Endothelial cell of umbilical vein (primary cell): Measurements from ENCODE around the gene EARS2. TPM values are rescaled to one million over a fixed set of nuclear protein-coding genes. Genes with fewer than 3 reads are reported as not detected.

Experiments used
- Bru-seq: library from RNA; stranded (reverse); fragments of 400-500 nt; gene quantifications from one replicate; lab custom pipeline; 2021; lab: Mats Ljungman, UMichigan
- BruChase-seq, 2 experiments: library from RNA; stranded (reverse); fragments of 400-500 nt; gene quantifications; one replicate each; lab custom pipeline; 2021; lab: Mats Ljungman, UMichigan
- BruUV-seq: library from RNA; stranded (reverse); fragments of 400-500 nt; replicated peaks from 2 replicates; lab custom pipeline; 2021; lab: Mats Ljungman, UMichigan
- CTCF ChIA-PET: fragments of 300-600, 350-600 bp; sonication (Branson Sonifier 250); formaldehyde crosslinking; loops from one replicate; lab custom pipeline; 2021; ENCODE audit warnings: antibody characterized with exemption, inconsistent platforms; lab: Charles Lee
- POLR2A ChIA-PET: fragments of 300-600, 350-600 bp; sonication (Branson Sonifier 250); formaldehyde crosslinking; loops from one replicate; lab custom pipeline; 2021; ENCODE audit warnings: antibody characterized with exemption, inconsistent platforms; lab: Charles Lee
- DNase-seq: peaks from one replicate; pipeline ENCODE4 v3.0.0-alpha.2; 2011; ENCODE audit warnings: low read depth, low spot score
- FAIRE-seq: peaks from 2 replicates; lab custom pipeline; 2011; peaks lifted over from hg19 to GRCh38; lab: Jason Lieb, UNC
- H2AFZ ChIP-seq: 2 replicates; pipeline ENCODE4 v1.6.0; 2012; ENCODE audit warnings: low read depth, low read length, control low read depth, inconsistent platforms
- H3K27ac ChIP-seq: 2 replicates; pipeline ENCODE4 v1.5.1; 2011; ENCODE audit warnings: low read depth, mild to moderate bottlenecking, control low read depth, low read length, moderate library complexity; ENCODE audit not compliant: insufficient read depth
- H3K27me3 ChIP-seq, 2 experiments: 2 replicates each; pipeline versions ENCODE4 v1.6.0 to v1.6.1; 2011; ENCODE audit warnings: low read length in 2 of 2, mixed read lengths in 1 of 2; ENCODE audit not compliant: control insufficient read depth in 2 of 2, insufficient read depth in 2 of 2
- H3K36me3 ChIP-seq, 2 experiments: 2 replicates in 1 of 2; 3 replicates in 1 of 2; pipeline ENCODE4 v1.5.1; 2011; ENCODE audit warnings: low read length in 2 of 2, mild to moderate bottlenecking in 1 of 2, moderate library complexity in 1 of 2; ENCODE audit not compliant: control insufficient read depth in 2 of 2, insufficient read depth in 2 of 2; ENCODE audit errors: extremely low read depth in 1 of 2
- H3K4me1 ChIP-seq: 3 replicates; pipeline ENCODE4 v1.5.1; 2011; ENCODE audit warnings: mild to moderate bottlenecking, low read length; ENCODE audit not compliant: control insufficient read depth, insufficient read depth; ENCODE audit errors: extremely low read depth
- H3K4me2 ChIP-seq: 2 replicates; pipeline ENCODE4 v1.6.1; 2011; ENCODE audit warnings: low read length, control low read depth, mixed read lengths; ENCODE audit not compliant: insufficient read depth
- H3K4me3 ChIP-seq, 3 experiments: fragments of 200-600 bp in 1 of 3; sonication (generic), shearing (Covaris generic) in 1 of 3; replicated peaks in 1 of 3; 2 replicates each; pipeline ENCODE4 v1.5.1; 2011 to 2016; ENCODE audit warnings: control low read depth in 3 of 3, low read length in 3 of 3, mild to moderate bottlenecking in 2 of 3, inconsistent platforms in 1 of 3, low read depth in 1 of 3, moderate library complexity in 1 of 3; ENCODE audit not compliant: insufficient read depth in 1 of 3
- H3K79me2 ChIP-seq: 2 replicates; pipeline ENCODE4 v1.6.0; 2012; ENCODE audit warnings: low read length, inconsistent platforms; ENCODE audit not compliant: control insufficient read depth, insufficient read depth
- H3K9ac ChIP-seq: replicated peaks from 2 replicates; pipeline ENCODE3; 2011; ENCODE audit warnings: low read length, control low read depth; ENCODE audit not compliant: insufficient read depth; ENCODE audit errors: extremely low read depth
- H3K9me1 ChIP-seq: replicated peaks from 3 replicates; pipeline ENCODE4 v1.6.0; 2011; ENCODE audit warnings: mild to moderate bottlenecking, low read length; ENCODE audit not compliant: control insufficient read depth, insufficient read depth; ENCODE audit errors: extremely low read depth
- H3K9me3 ChIP-seq: replicated peaks from 2 replicates; pipeline ENCODE4 v1.5.1; 2012; ENCODE audit warnings: low read length, inconsistent platforms; ENCODE audit not compliant: control insufficient read depth, insufficient read depth
- H4K20me1 ChIP-seq: replicated peaks from 2 replicates; pipeline ENCODE3; 2011; ENCODE audit warnings: mild to moderate bottlenecking, low read length; ENCODE audit not compliant: control insufficient read depth, insufficient read depth; ENCODE audit errors: extremely low read depth
- EZH2 ChIP-seq: IDR thresholded peaks from 2 replicates; pipeline ENCODE4 v1.6.1; 2012; ENCODE audit warnings: borderline replicate concordance, low read depth, mild to moderate bottlenecking, moderate library complexity, low read length, inconsistent platforms; ENCODE audit not compliant: severe bottlenecking
- FOS ChIP-seq: IDR thresholded peaks from 2 replicates; pipeline ENCODE4 v1.6.1; 2011; ENCODE audit warnings: mild to moderate bottlenecking, low read length, moderate library complexity, borderline replicate concordance; ENCODE audit not compliant: insufficient read depth
- GATA2 ChIP-seq: IDR thresholded peaks from 2 replicates; pipeline ENCODE4 v1.7.0; 2011; ENCODE audit warnings: low read depth, mild to moderate bottlenecking, moderate library complexity, mixed read lengths, low read length; ENCODE audit not compliant: insufficient read length, insufficient read depth
- JUN ChIP-seq: IDR thresholded peaks from 2 replicates; pipeline ENCODE4 v1.6.1; 2011; ENCODE audit warnings: borderline replicate concordance, low read depth; ENCODE audit not compliant: insufficient read length, insufficient read depth
- MYC ChIP-seq: IDR thresholded peaks from one replicate; pipeline ENCODE4 v1.6.1; 2011; ENCODE audit warnings: mild to moderate bottlenecking, low read depth, low read length
- POLR2A ChIP-seq: IDR thresholded peaks from 2 replicates; pipeline ENCODE4 v1.6.1; 2012; ENCODE audit warnings: low read depth, mild to moderate bottlenecking, control low read depth, low read length
- POLR2AphosphoS5 ChIP-seq: IDR thresholded peaks from 2 replicates; pipeline ENCODE4 v1.6.1; 2012; ENCODE audit warnings: low read depth, mild to moderate bottlenecking, control low read depth, low read length, moderate library complexity; ENCODE audit not compliant: insufficient read depth
- dilution Hi-C: fragments of 300-500 bp; cut with MboI; formaldehyde crosslinking; loops from one replicate; pipeline ENCODE4 v1.15.0; 2019; ENCODE audit warnings: low sequenced_read_pairs; ENCODE audit not compliant: extremely low pct_ligation_motif_present
- intact Hi-C: fragments of 100-400 bp; cut with micrococcal nuclease; formaldehyde crosslinking; loops from one replicate; pipeline ENCODE4 v1.10.0; 2022
- long read RNA-seq: library from polyadenylated mRNA; stranded (forward); transcript quantifications from one replicate; pipeline ENCODE4 v2.0.0, GENCODE V29; 2021
- polyA minus RNA-seq, 3 experiments: library from RNA; depleted of rRNA, polyadenylated mRNA; stranded (reverse); fragments of >200 nt; gene quantifications; 1 replicate in 1 of 3; 2 replicates in 2 of 3; pipeline ENCODE4 v1.2.3, GENCODE V29; 2011
- polyA plus RNA-seq, 4 experiments: library from polyadenylated mRNA; depleted of rRNA in 3 of 4; stranded (reverse) in 3 of 4; unstranded in 1 of 4; fragments of >200 nt; gene quantifications; 2 replicates each; pipeline versions ENCODE4 v1.2.1 to v1.2.3, GENCODE V29; 2011 to 2012; ENCODE audit warnings: missing spikeins in 1 of 4
- total RNA-seq: library from RNA; stranded (reverse); gene quantifications from 2 replicates; pipeline ENCODE4 v1.2.3, GENCODE V29; 2021
- TF ChIP-seq, protein P1 (sequence below): IDR thresholded peaks from 2 replicates; pipeline ENCODE4 v1.6.1; 2011; ENCODE audit not compliant: insufficient read depth, insufficient read length
- TF ChIP-seq, protein P2 (sequence below), 2 donors: IDR thresholded peaks; 1 replicate in 1 of 2; 2 replicates in 1 of 2; pipeline ENCODE4 v1.5.1; 2011; ENCODE audit warnings: low read length in 2 of 2, mild to moderate bottlenecking in 2 of 2, moderate library complexity in 2 of 2, control low read depth in 1 of 2, inconsistent platforms in 1 of 2, low read depth in 1 of 2; ENCODE audit not compliant: insufficient read depth in 1 of 2; ENCODE audit errors: extremely low read depth in 1 of 2

EARS2 gene
- total RNA-seq (10.9 and 14.7 TPM in 2 replicates), polyA plus RNA-seq (21.6 and 32.1 TPM in 2 replicates), polyA minus RNA-seq (48.6 and 55.3 TPM in 2 replicates), Bru-seq, nascent RNA (percentile 49 among the genes with signal in this experiment), BruChase-seq, experiment 1, labeled RNA remaining after a 6-hour chase (percentile 56 among the genes with signal in this experiment), BruChase-seq, experiment 2, labeled RNA remaining after a 2-hour chase (percentile 48 among the genes with signal in this experiment)
- 11.7 and 18.4 TPM in 2 replicates for polyA plus RNA-seq (2011; cell fraction: cytosol; rRNA removed)
- polyA plus RNA-seq (2011; cell fraction: nucleus; rRNA removed), result 19.7 and 20.9 TPM in 2 replicates
- 14.5 and 14.9 TPM in 2 replicates for polyA plus RNA-seq (2012)
- 30.0 TPM for polyA minus RNA-seq (2011; cell fraction: cytosol; rRNA and poly(A)+ RNA removed)
- 29.8 and 30.9 TPM in 2 replicates for polyA minus RNA-seq (2011; cell fraction: nucleus; rRNA and poly(A)+ RNA removed)
- long read RNA-seq, transcript EARS2-201 (9 exons, 3,961 nt), result major isoform, 11 of 23 reads
- long read RNA-seq, partial matches to known transcripts, result 7 of 23 reads
- long read RNA-seq, other reads (novel, unspliced or antisense), result 3 of 23 reads

DNA sequence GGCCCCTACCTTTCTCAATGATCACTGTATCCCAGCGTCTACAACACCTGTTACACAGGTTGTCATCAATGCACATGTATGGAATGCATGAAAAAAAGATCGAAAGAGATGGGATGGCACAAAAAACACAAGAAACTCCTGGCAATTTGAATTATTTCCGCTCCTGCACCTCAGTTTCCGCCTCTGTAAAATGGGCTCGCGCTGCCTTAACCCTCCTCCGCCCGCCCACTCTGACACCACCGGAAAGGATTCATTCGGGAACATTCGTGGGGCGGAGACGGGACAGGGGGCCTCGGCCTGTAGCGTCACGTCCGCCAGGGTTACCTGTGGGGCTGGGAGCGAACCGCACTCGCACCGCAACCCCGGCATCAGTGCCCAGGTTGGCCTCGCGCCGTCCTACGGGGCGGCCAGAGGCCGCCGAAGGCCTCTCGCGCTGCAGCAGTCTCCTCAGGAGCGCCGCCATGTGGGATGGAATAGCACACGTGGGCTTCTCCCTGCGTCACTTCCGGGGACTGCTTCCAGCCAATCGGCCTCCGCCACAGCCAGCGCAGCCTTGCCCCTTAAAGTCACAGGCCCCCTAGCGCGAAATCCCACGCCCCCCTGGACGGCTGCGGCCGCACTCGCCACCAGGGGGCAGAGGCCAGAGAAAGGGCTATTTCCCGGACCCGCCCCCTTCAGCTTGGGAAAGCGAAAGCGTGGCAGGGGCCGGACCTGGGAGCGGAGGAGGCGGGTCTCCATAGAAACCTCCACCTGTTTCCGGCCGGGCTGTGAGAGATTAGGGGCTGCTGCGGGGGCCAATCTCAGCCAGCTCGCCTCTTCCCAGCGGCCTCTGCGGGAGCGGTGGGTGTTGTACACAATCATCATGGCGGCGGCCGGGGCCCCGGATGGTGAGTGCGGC lies at the start of gene EARS2, which contains the start of gene UBFD1:
Gene EARS2 (minus strand): TSS at position 470 of the 898 bp plus-strand sequence. CDS start 7 bp downstream, at position 463.
Gene UBFD1 (plus strand): TSS at position 847 of the 898 bp plus-strand sequence. CDS start 16 bp downstream, at position 863.
- TSS peak; percentile 73 for BruUV-seq
- POLR2A ChIA-PET, result interaction anchor here (0.9 to 1.2 kb wide), 2 partner anchors 17 to 65 kb away, joined by 4 to 5 read pairs; no protein-coding TSS in a partner anchor
- H3K4me3 ChIP-seq, result peak within 1 kb of the TSS; percentile 74 to 92 (median 86)
- DNase-seq, result peak; percentile 100
- dilution Hi-C loops (no loop called here), intact Hi-C loops (loop anchor here (1.0 to 2.0 kb wide), 12 partner anchors 39 to 982 kb away; partner anchors contain the start of genes COG7, DCTN5, GGA2 and NDUFAB1)
- no peaks in the 10 kb centered on the region for H3K27me3 ChIP-seq
- H3K9me1 ChIP-seq, result no peaks in the 10 kb centered on the region
- peaks cover 4 to 7% of the 10 kb centered on the region in 2 experiments for H3K36me3 ChIP-seq
- no peak for TF ChIP-seq FOS
- TF ChIP-seq, protein P1, sequence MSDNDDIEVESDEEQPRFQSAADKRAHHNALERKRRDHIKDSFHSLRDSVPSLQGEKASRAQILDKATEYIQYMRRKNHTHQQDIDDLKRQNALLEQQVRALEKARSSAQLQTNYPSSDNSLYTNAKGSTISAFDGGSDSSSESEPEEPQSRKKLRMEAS, result peak; percentile 96
- TF ChIP-seq POLR2A, result peak; percentile 71
- TF ChIP-seq EZH2, result no peak
- TF ChIP-seq, protein P2, sequence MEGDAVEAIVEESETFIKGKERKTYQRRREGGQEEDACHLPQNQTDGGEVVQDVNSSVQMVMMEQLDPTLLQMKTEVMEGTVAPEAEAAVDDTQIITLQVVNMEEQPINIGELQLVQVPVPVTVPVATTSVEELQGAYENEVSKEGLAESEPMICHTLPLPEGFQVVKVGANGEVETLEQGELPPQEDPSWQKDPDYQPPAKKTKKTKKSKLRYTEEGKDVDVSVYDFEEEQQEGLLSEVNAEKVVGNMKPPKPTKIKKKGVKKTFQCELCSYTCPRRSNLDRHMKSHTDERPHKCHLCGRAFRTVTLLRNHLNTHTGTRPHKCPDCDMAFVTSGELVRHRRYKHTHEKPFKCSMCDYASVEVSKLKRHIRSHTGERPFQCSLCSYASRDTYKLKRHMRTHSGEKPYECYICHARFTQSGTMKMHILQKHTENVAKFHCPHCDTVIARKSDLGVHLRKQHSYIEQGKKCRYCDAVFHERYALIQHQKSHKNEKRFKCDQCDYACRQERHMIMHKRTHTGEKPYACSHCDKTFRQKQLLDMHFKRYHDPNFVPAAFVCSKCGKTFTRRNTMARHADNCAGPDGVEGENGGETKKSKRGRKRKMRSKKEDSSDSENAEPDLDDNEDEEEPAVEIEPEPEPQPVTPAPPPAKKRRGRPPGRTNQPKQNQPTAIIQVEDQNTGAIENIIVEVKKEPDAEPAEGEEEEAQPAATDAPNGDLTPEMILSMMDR (IDR thresholded peaks at IDR 0.05; ENCODE audit: extremely low read depth in 1 of 2, insufficient read depth in 1 of 2, low read depth in 1 of 2, low read length in 2 of 2), result peak; percentile 98 to 100
- no peak for TF ChIP-seq JUN
- TF ChIP-seq MYC, result peak; percentile 75
- TF ChIP-seq POLR2AphosphoS5, result peak; percentile 84
- no peak for TF ChIP-seq GATA2
- H4K20me1 ChIP-seq, result no peaks in the 10 kb centered on the region
- H3K4me2 ChIP-seq, result peak within 1 kb of the TSS; percentile 91
- CTCF ChIA-PET, result interaction anchor here (0.8 to 1.6 kb wide), 13 partner anchors 11 to 171 kb away, joined by 3 to 11 read pairs (median 5); partner anchors contain the start of genes DCTN5 and PALB2
- peak; percentile 97 for FAIRE-seq
- peak within 1 kb of the TSS; percentile 87 for H3K9ac ChIP-seq
- H3K79me2 ChIP-seq, result peaks cover 30% of the 10 kb centered on the region
- no peaks in the 10 kb centered on the region for H3K9me3 ChIP-seq
- H3K27ac ChIP-seq, result peak within 1 kb of the TSS; percentile 74
- peak within 1 kb of the TSS; percentile 83 for H2AFZ ChIP-seq
- peaks cover 12% of the 10 kb centered on the region for H3K4me1 ChIP-seq
